Mesenchymal stem cell (in vitro differentiated cells and primary cell): ENCODE results near the gene SLC48A1. TPM values are rescaled to one million over a fixed set of nuclear protein-coding genes. Genes with fewer than 3 reads are reported as not detected.
A peak's percentile ranks its signal among the peaks of the same experiment; 100 is the strongest.

Experiments
- DNase-seq: peaks from one replicate; pipeline ENCODE4 v3.0.0-alpha.2; 2013
- H2AFZ ChIP-seq: one replicate; pipeline ENCODE4 v1.6.1; 2013; ENCODE audit warnings: low read depth, mild to moderate bottlenecking, control low read depth, inconsistent platforms, low read length, moderate library complexity
- H2AK5ac ChIP-seq: 2 replicates; pipeline ENCODE4 v1.6.1; 2013; ENCODE audit warnings: low read length, moderate library complexity, mild to moderate bottlenecking, inconsistent platforms; ENCODE audit not compliant: severe bottlenecking
- H2BK120ac ChIP-seq: one replicate; pipeline ENCODE4 v1.6.1; 2013; ENCODE audit warnings: low read depth, mild to moderate bottlenecking, inconsistent platforms, low read length, moderate library complexity
- H2BK12ac ChIP-seq, 2 experiments: one replicate each; pipeline ENCODE4 v1.6.1; 2013; ENCODE audit warnings: inconsistent platforms in 2 of 2, low read length in 2 of 2, mild to moderate bottlenecking in 2 of 2, moderate library complexity in 2 of 2, control low read depth in 1 of 2
- H2BK15ac ChIP-seq: one replicate; pipeline ENCODE4 v1.6.1; 2013; ENCODE audit warnings: mild to moderate bottlenecking, low read depth, inconsistent platforms; ENCODE audit not compliant: poor library complexity, severe bottlenecking
- H2BK5ac ChIP-seq: 2 replicates; pipeline ENCODE4 v1.6.1; 2013; ENCODE audit warnings: low read depth, mild to moderate bottlenecking, low read length, control low read depth, inconsistent platforms; ENCODE audit not compliant: poor library complexity, severe bottlenecking
- H3K14ac ChIP-seq, 2 experiments: one replicate each; pipeline ENCODE4 v1.6.1; 2013; ENCODE audit warnings: inconsistent platforms in 2 of 2, low read length in 2 of 2, control low read depth in 1 of 2, mild to moderate bottlenecking in 1 of 2, moderate library complexity in 1 of 2
- H3K18ac ChIP-seq, 2 experiments: one replicate each; pipeline ENCODE4 v1.6.1; 2013; ENCODE audit warnings: inconsistent platforms in 2 of 2, low read length in 2 of 2, control low read depth in 1 of 2, low read depth in 1 of 2, mild to moderate bottlenecking in 1 of 2
- H3K23ac ChIP-seq, 2 experiments: one replicate each; pipeline ENCODE4 v1.6.1; 2013; ENCODE audit warnings: inconsistent platforms in 2 of 2, low read length in 2 of 2, mild to moderate bottlenecking in 2 of 2, moderate library complexity in 2 of 2, control low read depth in 1 of 2
- H3K27ac ChIP-seq: 2 replicates; pipeline ENCODE4 v1.5.1; 2013; ENCODE audit warnings: mild to moderate bottlenecking, moderate library complexity, low read length, control low read depth, inconsistent platforms; ENCODE audit not compliant: poor library complexity, severe bottlenecking
- H3K27me3 ChIP-seq, 2 experiments: 2 replicates each; pipeline versions ENCODE4 v1.6.1 to v1.7.0; 2013; ENCODE audit warnings: low read length in 2 of 2, mild to moderate bottlenecking in 2 of 2, moderate library complexity in 2 of 2, control low read depth in 1 of 2, inconsistent platforms in 1 of 2; ENCODE audit not compliant: control insufficient read depth in 1 of 2, insufficient read depth in 1 of 2
- H3K36me3 ChIP-seq, 2 experiments: 2 replicates each; pipeline versions ENCODE4 v1.6.1 to v1.7.0; 2013; ENCODE audit warnings: low read length in 2 of 2, control low read depth in 1 of 2, inconsistent platforms in 1 of 2, low read depth in 1 of 2, mild to moderate bottlenecking in 1 of 2; ENCODE audit not compliant: insufficient read depth in 2 of 2, control insufficient read depth in 1 of 2
- H3K4ac ChIP-seq, 2 experiments: one replicate each; pipeline ENCODE4 v1.6.1; 2013; ENCODE audit warnings: inconsistent platforms in 2 of 2, low read length in 2 of 2, mild to moderate bottlenecking in 2 of 2, moderate library complexity in 2 of 2, control low read depth in 1 of 2, low read depth in 1 of 2
- H3K4me1 ChIP-seq: 2 replicates; pipeline ENCODE4 v1.6.1; 2013; ENCODE audit warnings: low read depth, low read length, control low read depth; ENCODE audit not compliant: control insufficient read depth, insufficient read depth
- H3K4me2 ChIP-seq: 2 replicates; pipeline ENCODE4 v1.6.1; 2013; ENCODE audit warnings: low read length, mild to moderate bottlenecking, inconsistent platforms; ENCODE audit not compliant: poor library complexity, severe bottlenecking
- H3K4me3 ChIP-seq, 2 experiments: 2 replicates each; pipeline versions ENCODE4 v1.5.1 to v1.7.0; 2013; ENCODE audit warnings: low read length in 2 of 2, mild to moderate bottlenecking in 2 of 2, control low read depth in 1 of 2, low read depth in 1 of 2; ENCODE audit not compliant: insufficient read depth in 1 of 2
- H3K79me1 ChIP-seq: replicated peaks from 2 replicates; pipeline ENCODE4 v1.6.1; 2013; ENCODE audit warnings: mild to moderate bottlenecking, control low read depth, low read length, inconsistent platforms; ENCODE audit not compliant: poor library complexity, severe bottlenecking
- H3K9ac ChIP-seq: 2 replicates; pipeline ENCODE4 v1.7.0; 2013; ENCODE audit warnings: mild to moderate bottlenecking, low read length, moderate library complexity
- H3K9me3 ChIP-seq: 2 replicates; pipeline ENCODE4 v1.7.0; 2013; ENCODE audit warnings: mild to moderate bottlenecking, low read length; ENCODE audit not compliant: control insufficient read depth
- H4K8ac ChIP-seq: one replicate; pipeline ENCODE4 v1.6.1; 2013; ENCODE audit warnings: inconsistent platforms, mild to moderate bottlenecking, low read length, moderate library complexity
- H4K91ac ChIP-seq: one replicate; pipeline ENCODE4 v1.6.1; 2013; ENCODE audit warnings: mild to moderate bottlenecking, low read length, inconsistent platforms
- WGBS: methylation state at CpG from one replicate; pipeline ENCODE4 v1.1.7; 2013; ENCODE audit warnings: mixed read lengths; 5-methylcytosine and 5-hydroxymethylcytosine counted together
- polyA plus RNA-seq, 2 experiments: library from polyadenylated mRNA; stranded (reverse); fragments of 200-250 nt; gene quantifications; one replicate each; pipeline ENCODE4 v1.2.3, GENCODE V29; 2013

The SLC48A1 gene
- 8.4 TPM for polyA plus RNA-seq (2013, experiment 1 of 2)
- 8.3 TPM for polyA plus RNA-seq (2013, experiment 2 of 2)

DNA sequence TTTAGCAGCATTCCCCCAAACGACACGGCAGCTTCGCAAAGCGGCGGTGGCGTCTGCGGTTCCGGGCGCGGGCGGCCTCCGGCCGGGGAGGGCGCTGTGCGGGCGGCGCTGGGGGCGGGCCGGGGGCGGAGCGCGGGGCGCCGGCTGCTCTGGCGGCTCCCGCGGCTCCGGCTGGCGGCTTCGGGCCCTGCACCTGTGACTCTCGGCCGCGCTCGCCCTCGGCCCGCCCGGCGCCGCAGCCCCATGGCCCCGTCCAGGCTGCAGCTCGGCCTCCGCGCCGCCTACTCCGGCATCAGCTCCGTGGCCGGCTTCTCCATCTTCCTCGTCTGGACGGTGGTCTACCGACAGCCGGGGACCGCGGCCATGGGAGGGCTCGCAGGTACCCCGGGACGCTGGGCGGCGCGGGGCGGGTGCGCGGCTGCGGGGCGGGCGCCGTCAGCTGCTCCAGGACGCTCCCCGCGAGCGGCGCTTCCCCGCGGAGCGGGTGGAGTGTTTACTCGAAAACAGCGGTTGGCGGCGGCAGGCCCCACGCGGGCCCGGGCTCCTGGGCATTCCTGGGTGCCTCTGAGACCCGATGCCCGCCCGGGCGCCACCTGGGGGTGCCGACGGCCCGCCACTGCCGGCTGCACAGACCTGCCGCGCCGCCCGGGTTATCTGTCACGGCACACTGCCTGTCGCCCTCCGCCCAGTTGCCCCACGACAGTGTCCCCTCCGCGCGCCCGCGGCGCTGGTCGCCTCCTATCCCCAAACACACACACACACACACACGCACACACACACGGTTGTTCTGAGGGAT lies at the start of gene SLC48A1:
TSS of gene SLC48A1 (plus strand) at position 177 of the 796 bp plus-strand sequence. CDS start at position 244, 67 bp downstream.
- peak within 1 kb of the TSS; percentile 87 for H3K4me2 ChIP-seq
- H4K91ac ChIP-seq = peak within 1 kb of the TSS; percentile 5
- WGBS = 0% methylated on average over 30 of the region's 106 CpGs
- H3K36me3 ChIP-seq = peaks cover 0 to 13% of the 10 kb centered on the region in 2 experiments
- H3K79me1 ChIP-seq = peaks cover 16% of the 10 kb centered on the region
- H2BK12ac ChIP-seq = peak within 1 kb of the TSS in 1 of 2 experiments; percentile 49
- H2BK120ac ChIP-seq = no peak within 1 kb of the TSS
- H3K9ac ChIP-seq = peak within 1 kb of the TSS; percentile 90
- H3K23ac ChIP-seq = peak within 1 kb of the TSS in 1 of 2 experiments; percentile 9
- peak within 1 kb of the TSS; percentile 83 to 88 for H3K4me3 ChIP-seq
- H2BK15ac ChIP-seq = peak within 1 kb of the TSS; percentile 68
- peak within 1 kb of the TSS; percentile 50 for H3K27ac ChIP-seq
- H3K27me3 ChIP-seq = no peaks in the 10 kb centered on the region
- peak within 1 kb of the TSS; percentile 74 for H2AK5ac ChIP-seq
- peak; percentile 57 for DNase-seq
- peaks cover 48% of the 10 kb centered on the region for H3K4me1 ChIP-seq
- H2BK5ac ChIP-seq = peak within 1 kb of the TSS; percentile 40
- H3K4ac ChIP-seq = peak within 1 kb of the TSS in 1 of 2 experiments; percentile 81
- H3K18ac ChIP-seq = peak within 1 kb of the TSS in 1 of 2 experiments; percentile 77
- peak within 1 kb of the TSS in 1 of 2 experiments; percentile 77 for H3K14ac ChIP-seq
- peak within 1 kb of the TSS; percentile 59 for H4K8ac ChIP-seq
- no peaks in the 10 kb centered on the region for H3K9me3 ChIP-seq
- peak within 1 kb of the TSS; percentile 88 for H2AFZ ChIP-seq

DNA sequence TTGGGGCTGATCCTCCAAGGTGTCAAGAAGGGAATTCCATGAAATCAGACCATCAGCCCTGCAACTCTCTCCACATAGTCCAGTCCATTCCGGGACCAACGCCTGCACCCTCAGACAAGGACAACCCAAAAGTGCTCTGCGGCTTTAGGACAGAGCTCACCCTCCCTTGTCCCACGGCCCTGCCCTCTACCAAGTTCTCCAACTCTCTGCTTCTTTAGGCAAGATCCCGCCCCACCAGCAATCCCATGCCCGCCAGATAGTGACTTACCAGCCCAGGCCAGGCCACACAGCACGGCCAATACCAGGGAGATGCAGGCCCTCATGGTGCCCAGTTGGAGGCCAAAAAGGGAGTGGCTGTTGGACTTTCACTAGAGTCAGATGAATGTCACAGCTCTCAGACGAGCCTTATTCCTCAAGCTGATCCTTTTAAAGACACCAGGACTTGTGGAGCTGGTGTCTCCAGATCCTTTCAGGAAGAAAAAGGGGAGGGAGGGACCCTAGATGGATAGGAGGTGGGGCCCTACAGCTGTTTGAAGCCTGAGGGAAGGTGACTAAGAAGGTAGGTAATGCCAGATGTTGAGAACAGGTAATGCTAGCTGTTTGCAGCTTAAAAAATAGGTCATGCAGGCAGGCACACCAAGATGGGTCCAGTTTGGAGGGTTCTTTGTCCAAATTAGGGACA lies 47.8 kb upstream of the SLC48A1 start, which contains the start of gene ENDOU:
TSS of gene ENDOU (minus strand) at position 400 of the 682 bp plus-strand sequence. CDS start at position 323, 77 bp downstream.
- Histone ChIP-seq H4K8ac (no peak within 1 kb of the TSS), H3K18ac (no peak within 1 kb of the TSS), H3K9ac (peak within 1 kb of the TSS; percentile 73), H3K27me3 (no peaks in the 10 kb centered on the region), H4K91ac (no peak within 1 kb of the TSS), H3K4me2 (no peak within 1 kb of the TSS), H3K79me1 (no peaks in the 10 kb centered on the region), H2BK15ac (peak within 1 kb of the TSS; percentile 4), H3K4me3 (peak within 1 kb of the TSS; percentile 18 to 52), H2AFZ (no peak within 1 kb of the TSS), H2BK5ac (no peak within 1 kb of the TSS), H3K14ac (no peak within 1 kb of the TSS), H3K4me1 (peaks cover 5% of the 10 kb centered on the region), H2AK5ac (no peak within 1 kb of the TSS), H3K23ac (no peak within 1 kb of the TSS), H2BK120ac (no peak within 1 kb of the TSS), H3K9me3 (no peaks in the 10 kb centered on the region), H3K36me3 (peaks cover 2 to 8% of the 10 kb centered on the region in 2 experiments), H3K27ac (no peak within 1 kb of the TSS), H3K4ac (no peak within 1 kb of the TSS), H2BK12ac (no peak within 1 kb of the TSS)
- DNase-seq = no peak
- WGBS = 98% methylated on average over 8 of the region's 8 CpGs

DNA sequence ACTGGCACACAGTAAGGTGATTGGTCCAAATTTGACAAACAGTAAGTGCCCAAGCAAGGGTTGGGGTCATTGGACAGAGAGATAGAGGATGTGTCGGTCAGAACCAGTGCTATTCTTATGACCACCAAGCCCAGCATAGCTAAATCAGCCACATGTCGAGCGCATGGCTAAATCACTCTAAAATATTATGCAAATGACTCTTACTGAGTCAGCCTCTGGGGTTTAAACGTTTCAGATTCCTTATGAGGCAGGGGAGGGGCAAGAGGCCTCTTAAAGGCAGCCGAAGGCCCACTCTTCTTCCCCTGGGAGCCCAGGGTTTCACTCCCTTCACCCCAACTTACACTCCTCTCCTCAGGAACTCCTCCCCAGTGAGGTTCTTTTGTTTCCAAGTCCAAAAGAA lies 47.1 kb upstream of the SLC48A1 start:
- Histone ChIP-seq H3K18ac (no peak overlapping the region), H3K27me3 (no peaks in the 10 kb centered on the region), H3K23ac (no peak overlapping the region), H2BK15ac (peak overlapping the region; percentile 4), H3K36me3 (peaks cover 0 to 8% of the 10 kb centered on the region in 2 experiments), H2BK120ac (no peak overlapping the region), H2AK5ac (no peak overlapping the region), H3K27ac (no peak overlapping the region), H2BK5ac (no peak overlapping the region), H4K8ac (no peak overlapping the region), H3K4ac (no peak overlapping the region), H2AFZ (no peak overlapping the region), H3K9me3 (no peaks in the 10 kb centered on the region), H3K4me1 (peaks cover 6% of the 10 kb centered on the region), H3K9ac (peak overlapping the region; percentile 73), H3K4me2 (no peak overlapping the region), H4K91ac (no peak overlapping the region), H3K79me1 (no peaks in the 10 kb centered on the region), H3K14ac (no peak overlapping the region), H3K4me3 (peak overlapping the region in 1 of 2 experiments; percentile 52), H2BK12ac (no peak overlapping the region)
- WGBS = 40% methylated on average over 5 of the region's 5 CpGs
- DNase-seq = peak; percentile 47

DNA sequence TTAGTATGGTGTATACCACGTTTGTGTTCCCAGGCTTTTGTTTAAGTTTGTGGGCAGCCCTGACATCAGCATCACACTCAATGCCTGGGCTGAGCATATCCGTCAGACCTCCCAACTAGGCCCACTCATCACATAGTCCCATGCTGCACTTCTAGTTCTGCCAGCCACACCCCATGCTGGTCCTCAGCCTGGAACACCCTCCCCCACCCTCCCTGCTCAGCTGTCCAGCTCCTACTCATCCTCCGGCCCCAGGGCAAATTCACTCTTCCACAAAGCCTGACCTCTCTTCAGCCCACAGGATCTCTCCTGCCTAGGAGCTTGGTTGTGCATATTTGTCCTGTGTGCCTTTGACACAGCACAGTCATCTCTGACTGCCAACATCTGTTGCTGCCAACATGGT lies 43.8 kb upstream of the SLC48A1 start:
- no peak overlapping the region for H3K18ac ChIP-seq
- no peak overlapping the region for H3K14ac ChIP-seq
- no peak overlapping the region for H2BK15ac ChIP-seq
- H4K8ac ChIP-seq = no peak overlapping the region
- H2BK12ac ChIP-seq = no peak overlapping the region
- H3K4me3 ChIP-seq = no peak overlapping the region
- no peak overlapping the region for H4K91ac ChIP-seq
- H3K9me3 ChIP-seq = no peaks in the 10 kb centered on the region
- no peak overlapping the region for H2BK120ac ChIP-seq
- peaks cover 0 to 5% of the 10 kb centered on the region in 2 experiments for H3K36me3 ChIP-seq
- DNase-seq = peak; percentile 65
- H3K23ac ChIP-seq = no peak overlapping the region
- H3K79me1 ChIP-seq = no peaks in the 10 kb centered on the region
- no peak overlapping the region for H2AK5ac ChIP-seq
- no peaks in the 10 kb centered on the region for H3K27me3 ChIP-seq
- 67% methylated on average over 3 of the region's 3 CpGs for WGBS
- no peak overlapping the region for H2BK5ac ChIP-seq
- peaks cover 6% of the 10 kb centered on the region for H3K4me1 ChIP-seq
- H3K4ac ChIP-seq = no peak overlapping the region
- no peak overlapping the region for H3K4me2 ChIP-seq
- no peak overlapping the region for H2AFZ ChIP-seq
- H3K9ac ChIP-seq = peak overlapping the region; percentile 2
- no peak overlapping the region for H3K27ac ChIP-seq
